Caco-2 (cell line): ENCODE results near the gene UBE2E2. TPM values are rescaled to one million over a fixed set of nuclear protein-coding genes. Genes with fewer than 3 reads are reported as not detected.

Experiments
- BruUV-seq: library from RNA; stranded (reverse); fragments of 400-500 nt; replicated peaks from 2 replicates; lab custom pipeline; 2021; lab: Mats Ljungman, UMichigan
- CTCF ChIA-PET: fragments of 300-600 bp; sonication (Branson Sonifier 250); formaldehyde crosslinking; loops from one replicate; lab custom pipeline; 2022; ENCODE audit warnings: antibody characterized with exemption; lab: Charles Lee
- POLR2A ChIA-PET: fragments of 300-600 bp; sonication (Branson Sonifier 250); formaldehyde crosslinking; loops from one replicate; lab custom pipeline; 2022; ENCODE audit warnings: antibody characterized with exemption; lab: Charles Lee
- DNase-seq, 2 experiments: peaks; one replicate each; pipeline versions ENCODE4 v3.0.0 to v3.0.0-alpha.2; 2020 to 2022
- H3K27me3 ChIP-seq: replicated peaks from 2 replicates; pipeline ENCODE4 v1.6.0; 2011; ENCODE audit warnings: low read length; ENCODE audit not compliant: control insufficient read depth, insufficient read depth
- H3K36me3 ChIP-seq: 2 replicates; pipeline ENCODE4 v1.5.1; 2011; ENCODE audit warnings: low read length; ENCODE audit not compliant: control insufficient read depth, insufficient read depth
- H3K4me1 ChIP-seq: fragments of 250-450 bp; sonication (Bioruptor Pico); 2 replicates; pipeline ENCODE4 v1.5.1; 2020; ENCODE audit warnings: mild to moderate bottlenecking
- H3K4me3 ChIP-seq: 2 replicates; pipeline ENCODE4 v1.5.1; 2011; ENCODE audit warnings: low read depth, mild to moderate bottlenecking, control low read depth, low read length
- H3K9me3 ChIP-seq: fragments of 250-450 bp; sonication (Bioruptor Pico); 2 replicates; pipeline ENCODE4 v1.5.1; 2020; ENCODE audit warnings: mild to moderate bottlenecking, moderate library complexity
- H3K27ac Mint-ChIP-seq: one replicate; pipeline ENCODE4 v1.8.0; 2022; ENCODE audit warnings: mixed read lengths; ENCODE audit not compliant: unreplicated experiment
- H3K27me3 Mint-ChIP-seq: one replicate; pipeline ENCODE4 v1.8.0; 2022; ENCODE audit warnings: mixed read lengths; ENCODE audit not compliant: insufficient read depth, unreplicated experiment
- H3K36me3 Mint-ChIP-seq: one replicate; pipeline ENCODE4 v1.8.0; 2022; ENCODE audit warnings: mild to moderate bottlenecking, mixed read lengths; ENCODE audit not compliant: insufficient read depth, unreplicated experiment
- H3K4me1 Mint-ChIP-seq: one replicate; pipeline ENCODE4 v1.8.0; 2022; ENCODE audit warnings: low read depth, mixed read lengths; ENCODE audit not compliant: unreplicated experiment
- H3K4me3 Mint-ChIP-seq: one replicate; pipeline ENCODE4 v1.8.0; 2022; ENCODE audit warnings: mild to moderate bottlenecking, moderate library complexity, mixed read lengths; ENCODE audit not compliant: unreplicated experiment
- H3K9me3 Mint-ChIP-seq: one replicate; pipeline ENCODE4 v1.8.0; 2022; ENCODE audit warnings: mixed read lengths; ENCODE audit not compliant: unreplicated experiment
- CTCF ChIP-seq, 2 experiments: fragments of 200-600 bp in 1 of 2; IDR thresholded peaks; 1 replicate in 1 of 2; 2 replicates in 1 of 2; pipeline versions ENCODE4 v1.5.1 to v1.8.0; 2011 to 2022; ENCODE audit warnings: antibody characterized with exemption in 1 of 2, control low read depth in 1 of 2, inconsistent platforms in 1 of 2, low read depth in 1 of 2, low read length in 1 of 2, mild to moderate bottlenecking in 1 of 2, moderate library complexity in 1 of 2; ENCODE audit not compliant: insufficient read depth in 1 of 2, severe bottlenecking in 1 of 2, unreplicated experiment in 1 of 2
- intact Hi-C: fragments of 100-400 bp; cut with micrococcal nuclease; formaldehyde crosslinking; loops from one replicate; pipeline ENCODE4 v1.10.0; 2022; ENCODE audit not compliant: unreplicated experiment
- total RNA-seq: library from RNA; stranded (reverse); gene quantifications from 2 replicates; pipeline ENCODE4 v1.2.3, GENCODE V29; 2022

Gene UBE2E2
- total RNA-seq, 1 experiment from 2014 or later: 83.8 TPM

- intact Hi-C loops: no loop called here
- no peaks in the 10 kb centered on the region for H3K36me3 Mint-ChIP-seq
- Histone ChIP-seq H3K27me3 (no peaks in the 10 kb centered on the region), H3K4me1 (peaks cover 11% of the 10 kb centered on the region; the same call in 1 of the 2 replicates), H3K4me3 (no peak overlapping the region), H3K36me3 (no peaks in the 10 kb centered on the region), H3K9me3 (no peaks in the 10 kb centered on the region)
- no peak overlapping the region for H3K4me3 Mint-ChIP-seq
- peaks cover 20% of the 10 kb centered on the region for H3K4me1 Mint-ChIP-seq
- no peak for TF ChIP-seq CTCF (IDR thresholded peaks at IDR 0.05; ENCODE audit: insufficient read depth in 1 of 2, low read depth in 1 of 2, low read length in 1 of 2, severe bottlenecking in 1 of 2, unreplicated experiment in 1 of 2)
- ChIA-PET CTCF (no interaction called here), POLR2A (no interaction called here)
- no peak overlapping the region for H3K27ac Mint-ChIP-seq
- H3K27me3 Mint-ChIP-seq: no peaks in the 10 kb centered on the region
- DNase-seq: no peak
- no TSS peak for BruUV-seq
- no peaks in the 10 kb centered on the region for H3K9me3 Mint-ChIP-seq
These were observed 199.8 kb downstream of the UBE2E2 start for GRCh38 chr3:23402728-23403492.

GRCh38 chr3:23404246-23404645 is 201.1 kb downstream of the UBE2E2 start:
- H3K27ac Mint-ChIP-seq: no peak overlapping the region
- no peaks in the 10 kb centered on the region for H3K9me3 Mint-ChIP-seq
- Histone ChIP-seq H3K4me3 (no peak overlapping the region), H3K27me3 (no peaks in the 10 kb centered on the region), H3K9me3 (no peaks in the 10 kb centered on the region), H3K36me3 (no peaks in the 10 kb centered on the region), H3K4me1 (peaks cover 11% of the 10 kb centered on the region; the same call in 1 of the 2 replicates)
- H3K27me3 Mint-ChIP-seq: no peaks in the 10 kb centered on the region
- peaks cover 20% of the 10 kb centered on the region for H3K4me1 Mint-ChIP-seq
- DNase-seq: no peak
- ChIA-PET POLR2A (no interaction called here), CTCF (no interaction called here)
- no TSS peak for BruUV-seq
- no peak overlapping the region for H3K4me3 Mint-ChIP-seq
- TF ChIP-seq CTCF (IDR thresholded peaks at IDR 0.05; ENCODE audit: insufficient read depth in 1 of 2, low read depth in 1 of 2, low read length in 1 of 2, severe bottlenecking in 1 of 2, unreplicated experiment in 1 of 2): no peak
- intact Hi-C loops: no loop called here
- H3K36me3 Mint-ChIP-seq: no peaks in the 10 kb centered on the region

- Mint-ChIP-seq H3K4me1 (peaks cover 20% of the 10 kb centered on the region), H3K27ac (no peak overlapping the region), H3K9me3 (no peaks in the 10 kb centered on the region), H3K4me3 (no peak overlapping the region), H3K27me3 (no peaks in the 10 kb centered on the region), H3K36me3 (no peaks in the 10 kb centered on the region)
- POLR2A ChIA-PET: no interaction called here
- no peak for DNase-seq
- no peak overlapping the region for H3K4me3 ChIP-seq
- BruUV-seq: no TSS peak
- no peaks in the 10 kb centered on the region for H3K27me3 ChIP-seq
- no peak for TF ChIP-seq CTCF (IDR thresholded peaks at IDR 0.05; ENCODE audit: insufficient read depth in 1 of 2, low read depth in 1 of 2, low read length in 1 of 2, severe bottlenecking in 1 of 2, unreplicated experiment in 1 of 2)
- H3K4me1 ChIP-seq: peaks cover 11% of the 10 kb centered on the region; the same call in 1 of the 2 replicates
- no peaks in the 10 kb centered on the region for H3K36me3 ChIP-seq
- CTCF ChIA-PET: no interaction called here
- intact Hi-C loops: no loop called here
- H3K9me3 ChIP-seq: no peaks in the 10 kb centered on the region
These were observed 202.0 kb downstream of the UBE2E2 start for GRCh38 chr3:23405081-23405480.
